Peyer's patch (tissue), 4 donors: ENCODE measurements around the gene TMEM186. TPM values are rescaled to one million over a fixed set of nuclear protein-coding genes. Genes with fewer than 3 reads are reported as not detected.
"Not testable (repeated sequence)": the region's sequence is repeated elsewhere in the genome, so short reads cannot be mapped to it uniquely, and the experiment has no call there.

Experiments used
- DNase-seq, 3 donors: peaks; one replicate each; pipeline ENCODE4 v3.0.0-alpha.2; 2017 to 2019
- H3K27ac ChIP-seq, 4 donors: fragments of 200-600 bp; sonication (generic); one replicate each; pipeline ENCODE4 v1.5.1; 2016 to 2019
- H3K27me3 ChIP-seq, 2 donors: fragments of 200-600 bp; sonication (generic); one replicate each; pipeline ENCODE4 v1.5.1; 2019
- H3K36me3 ChIP-seq, 3 donors: fragments of 200-600 bp; sonication (generic); one replicate each; pipeline ENCODE4 v1.5.1; 2016 to 2019
- H3K4me1 ChIP-seq, 4 donors: fragments of 200-600 bp; sonication (generic); one replicate each; pipeline ENCODE4 v1.5.1; 2016 to 2019
- H3K4me3 ChIP-seq, 4 donors: fragments of 200-600 bp; sonication (generic); 1 replicate in 3 of 4; 2 replicates in 1 of 4; pipeline ENCODE4 v1.5.1; 2016 to 2019; ENCODE audit warnings: mild to moderate bottlenecking in 1 of 4
- H3K9me3 ChIP-seq, 4 donors: fragments of 200-600 bp; sonication (generic); one replicate each; pipeline ENCODE4 v1.5.1; 2016 to 2019; ENCODE audit warnings: mild to moderate bottlenecking in 1 of 4
- POLR2A ChIP-seq, 2 donors: fragments of 450-650 bp; IDR thresholded peaks; one replicate each; pipeline ENCODE4 v1.5.1; 2017; ENCODE audit warnings: antibody characterized with exemption in 2 of 2, mild to moderate bottlenecking in 2 of 2, moderate library complexity in 2 of 2
- total RNA-seq, 4 donors: library from RNA; depleted of rRNA; stranded (reverse); fragments of >200 nt; gene quantifications; one replicate each; pipeline ENCODE4 v1.1.0, GENCODE V29; 2016
- TF ChIP-seq, protein P1 (sequence below), 6 experiments: fragments of 450-650 bp in 4 of 6; fragments of 200-600 bp in 2 of 6; sonication (generic) in 1 of 6; IDR thresholded peaks; one replicate each; pipeline ENCODE4 v1.5.1; 2017 to 2019; ENCODE audit warnings: antibody characterized with exemption in 6 of 6, mild to moderate bottlenecking in 3 of 6, moderate library complexity in 1 of 6

TMEM186 gene
- total RNA-seq, 4 donors from 2014 or later: 2.3 to 5.6 (median 4.9) TPM; not detected in 1

DNA sequence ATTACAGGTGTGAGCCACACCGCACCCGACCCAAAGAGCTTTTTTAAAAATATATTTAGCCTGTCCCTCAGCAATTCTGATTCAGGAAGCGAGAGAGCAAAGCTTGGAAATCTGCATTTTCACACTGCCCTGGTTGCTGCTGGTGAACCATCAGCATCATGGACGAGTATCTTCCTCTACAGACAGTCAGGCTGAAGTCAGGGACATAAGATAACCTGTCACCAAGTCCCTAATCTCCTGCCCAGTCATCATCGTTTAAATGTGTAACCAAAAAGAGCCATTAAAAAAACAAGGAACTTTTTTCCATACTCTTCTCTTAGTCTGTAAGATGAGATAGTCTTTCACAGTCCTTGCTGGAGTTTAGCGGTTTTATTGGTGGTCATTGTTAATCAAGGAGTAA lies 6.9 kb upstream of the TMEM186 start:
- no peaks in the 10 kb centered on the region for H3K27me3 ChIP-seq
- H3K27ac ChIP-seq: no peak overlapping the region
- DNase-seq: no peak
- H3K4me1 ChIP-seq: peaks cover 0 to 10% (median 2%) of the 10 kb centered on the region in 4 donors
- no peak overlapping the region for H3K4me3 ChIP-seq
- TF ChIP-seq, protein P1, sequence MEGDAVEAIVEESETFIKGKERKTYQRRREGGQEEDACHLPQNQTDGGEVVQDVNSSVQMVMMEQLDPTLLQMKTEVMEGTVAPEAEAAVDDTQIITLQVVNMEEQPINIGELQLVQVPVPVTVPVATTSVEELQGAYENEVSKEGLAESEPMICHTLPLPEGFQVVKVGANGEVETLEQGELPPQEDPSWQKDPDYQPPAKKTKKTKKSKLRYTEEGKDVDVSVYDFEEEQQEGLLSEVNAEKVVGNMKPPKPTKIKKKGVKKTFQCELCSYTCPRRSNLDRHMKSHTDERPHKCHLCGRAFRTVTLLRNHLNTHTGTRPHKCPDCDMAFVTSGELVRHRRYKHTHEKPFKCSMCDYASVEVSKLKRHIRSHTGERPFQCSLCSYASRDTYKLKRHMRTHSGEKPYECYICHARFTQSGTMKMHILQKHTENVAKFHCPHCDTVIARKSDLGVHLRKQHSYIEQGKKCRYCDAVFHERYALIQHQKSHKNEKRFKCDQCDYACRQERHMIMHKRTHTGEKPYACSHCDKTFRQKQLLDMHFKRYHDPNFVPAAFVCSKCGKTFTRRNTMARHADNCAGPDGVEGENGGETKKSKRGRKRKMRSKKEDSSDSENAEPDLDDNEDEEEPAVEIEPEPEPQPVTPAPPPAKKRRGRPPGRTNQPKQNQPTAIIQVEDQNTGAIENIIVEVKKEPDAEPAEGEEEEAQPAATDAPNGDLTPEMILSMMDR (IDR thresholded peaks at IDR 0.05): no peak
- TF ChIP-seq POLR2A (IDR thresholded peaks at IDR 0.05): no peak
- H3K36me3 ChIP-seq: peaks cover 0 to 75% (median 0%) of the 10 kb centered on the region in 3 donors
- H3K9me3 ChIP-seq: no peaks in the 10 kb centered on the region

DNA sequence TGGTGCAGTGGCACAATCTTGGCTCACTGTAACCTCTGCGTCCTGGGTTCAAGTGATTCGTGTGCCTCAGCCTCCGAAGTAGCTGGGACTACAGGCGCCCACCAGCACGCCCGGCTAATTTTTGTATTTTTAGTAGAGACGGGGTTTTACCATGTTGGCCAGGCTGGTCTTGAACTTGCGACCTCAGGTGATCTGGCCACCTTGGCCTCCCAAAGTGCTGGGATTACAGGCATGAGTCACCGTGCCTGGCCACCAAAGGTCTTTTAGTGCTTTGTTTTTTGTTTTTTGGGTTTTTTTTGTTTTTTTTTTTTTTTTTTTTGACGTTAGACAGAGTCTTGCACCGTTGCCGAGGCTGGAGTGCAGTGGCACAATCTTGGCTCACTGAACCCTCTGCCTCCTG lies 6.3 kb upstream of the TMEM186 start:
- not testable (repeated sequence) for H3K4me3 ChIP-seq, H3K27me3 ChIP-seq, H3K9me3 ChIP-seq, DNase-seq, H3K27ac ChIP-seq
- H3K4me1 ChIP-seq: peaks cover 0 to 16% (median 5%) of the 10 kb centered on the region in 4 donors
- peaks cover 0 to 69% (median 0%) of the 10 kb centered on the region in 3 donors for H3K36me3 ChIP-seq

DNA sequence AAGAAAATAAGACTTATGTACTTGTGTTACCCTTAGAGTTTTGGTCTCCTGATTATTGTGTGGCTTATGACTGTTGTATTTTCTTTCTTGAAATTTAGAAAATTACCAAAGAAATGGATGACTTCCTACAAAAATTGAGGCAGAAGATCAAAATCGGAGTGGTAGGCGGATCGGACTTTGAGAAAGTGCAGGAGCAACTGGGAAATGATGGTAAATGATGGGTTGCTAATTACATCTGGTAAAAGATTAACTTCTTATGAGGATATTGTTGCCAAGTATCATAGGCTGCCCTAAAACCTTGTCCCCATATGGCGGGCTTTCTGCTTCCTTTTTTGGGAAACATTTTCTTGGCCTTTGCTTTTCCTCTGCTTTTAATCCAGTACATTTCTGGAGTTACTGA lies 4.3 kb upstream of the TMEM186 start:
- DNase-seq: no peak
- no peaks in the 10 kb centered on the region for H3K9me3 ChIP-seq
- peaks cover 0 to 27% (median 9%) of the 10 kb centered on the region in 4 donors for H3K4me1 ChIP-seq
- no peak overlapping the region for H3K4me3 ChIP-seq
- TF ChIP-seq, protein P1 (IDR thresholded peaks at IDR 0.05): no peak
- TF ChIP-seq POLR2A (IDR thresholded peaks at IDR 0.05): no peak
- no peaks in the 10 kb centered on the region for H3K27me3 ChIP-seq
- peaks cover 0 to 50% (median 0%) of the 10 kb centered on the region in 3 donors for H3K36me3 ChIP-seq
- H3K27ac ChIP-seq: peak overlapping the region in 1 of 4 donors; percentile 23

DNA sequence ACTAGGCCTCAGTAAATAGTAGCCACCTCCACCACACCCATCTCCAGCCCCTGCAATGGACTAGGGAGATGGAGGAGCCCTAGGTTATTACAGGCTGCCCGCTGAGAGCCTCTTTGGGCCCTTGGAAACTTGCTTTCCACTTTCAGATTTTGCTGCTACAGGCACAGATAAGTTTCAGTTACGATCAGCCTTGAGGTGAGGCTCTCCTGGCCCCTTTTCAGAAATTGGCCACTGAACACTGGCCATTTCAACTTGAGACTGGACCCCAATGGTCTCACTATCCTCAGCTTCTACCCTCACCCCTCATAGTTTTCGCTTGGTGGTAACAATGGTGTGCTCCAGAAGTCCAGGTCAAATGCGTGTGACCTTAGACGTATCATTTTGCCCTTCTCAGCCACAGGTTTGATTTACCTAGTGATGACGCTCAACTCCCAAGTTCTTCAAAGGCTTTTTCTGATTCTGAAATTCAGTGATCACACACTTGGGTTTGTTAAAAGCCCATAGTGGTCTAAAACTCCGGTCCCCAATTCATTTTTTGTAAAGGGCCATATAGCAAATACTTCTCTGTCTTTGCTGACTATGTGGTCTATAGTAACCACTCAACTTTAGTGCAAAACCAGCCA lies 1.2 kb upstream of the TMEM186 start:
- DNase-seq: no peak
- Histone ChIP-seq H3K4me3 (peak overlapping the region; percentile 68 to 94 (median 87)), H3K4me1 (peaks cover 0 to 37% (median 12%) of the 10 kb centered on the region in 4 donors), H3K9me3 (no peaks in the 10 kb centered on the region), H3K36me3 (peaks cover 0 to 19% (median 0%) of the 10 kb centered on the region in 3 donors), H3K27me3 (no peaks in the 10 kb centered on the region), H3K27ac (peak overlapping the region; percentile 78 to 87 (median 82))
- TF ChIP-seq, protein P1 (IDR thresholded peaks at IDR 0.05): no peak
- TF ChIP-seq POLR2A (IDR thresholded peaks at IDR 0.05): no peak

DNA sequence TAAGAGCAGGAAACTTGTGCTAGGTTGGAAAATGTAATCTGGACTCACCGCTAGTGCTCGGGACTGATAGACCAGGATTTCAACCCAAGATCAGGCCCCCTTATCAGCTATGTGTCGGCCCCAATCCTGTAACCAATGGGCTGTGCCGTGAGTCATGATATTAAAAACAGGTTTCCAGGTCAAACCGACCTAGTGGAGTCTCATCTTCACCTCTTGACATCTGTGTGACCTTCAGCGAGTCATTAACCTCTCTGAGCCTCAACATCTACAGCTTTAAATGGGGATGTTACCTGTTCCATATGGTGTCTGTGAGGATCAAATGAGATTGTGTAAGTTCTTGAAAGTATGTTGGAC lies 712 bp upstream of the TMEM186 start:
- Histone ChIP-seq H3K27me3 (no peaks in the 10 kb centered on the region), H3K4me3 (peak overlapping the region; percentile 68 to 94 (median 87)), H3K27ac (peak overlapping the region; percentile 78 to 87 (median 82)), H3K9me3 (no peaks in the 10 kb centered on the region), H3K36me3 (peaks cover 0 to 14% (median 0%) of the 10 kb centered on the region in 3 donors), H3K4me1 (peaks cover 0 to 37% (median 12%) of the 10 kb centered on the region in 4 donors)
- TF ChIP-seq, protein P1 (IDR thresholded peaks at IDR 0.05): no peak
- no peak for TF ChIP-seq POLR2A (IDR thresholded peaks at IDR 0.05)
- no peak for DNase-seq

DNA sequence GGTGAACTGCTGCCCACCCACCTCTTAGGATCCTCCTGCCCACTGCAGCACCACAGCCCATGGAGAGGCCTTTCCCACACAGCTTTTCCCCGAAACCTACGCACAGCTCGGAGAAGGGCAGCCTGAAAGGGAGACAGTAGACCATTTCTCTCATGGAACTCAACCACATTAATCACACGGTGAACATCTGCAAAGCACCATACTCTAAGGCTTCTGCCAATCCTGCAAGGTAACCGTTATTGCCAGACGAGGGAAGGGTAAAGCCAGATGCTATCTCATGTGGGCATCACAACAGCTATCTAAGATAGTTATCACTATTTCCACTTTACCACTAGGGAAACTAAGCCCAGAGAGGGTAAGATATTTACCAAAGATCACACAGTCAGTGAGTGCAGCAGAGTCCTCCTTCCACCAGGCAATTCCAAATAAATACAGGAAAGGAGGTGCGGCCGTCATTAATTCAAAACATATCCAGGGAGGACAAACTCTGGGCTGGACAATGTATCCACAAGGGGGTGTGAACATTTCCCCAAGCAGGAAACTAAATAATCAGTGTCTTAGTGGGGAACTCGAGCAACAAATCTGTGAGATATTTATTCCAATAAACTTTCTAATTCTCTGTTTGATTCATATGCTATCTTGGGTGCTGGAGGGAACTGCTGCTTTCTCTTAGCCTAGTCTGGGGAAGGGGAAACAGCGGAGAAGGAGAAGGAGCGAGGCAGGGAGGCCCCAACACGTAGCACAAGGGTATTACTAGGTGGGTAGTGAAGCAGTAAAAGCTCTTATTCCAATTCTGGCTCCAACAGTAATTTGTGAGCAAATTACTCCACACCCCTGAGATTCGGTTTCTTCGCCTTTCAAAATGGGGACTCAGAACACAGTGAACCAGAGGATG lies 723 bp downstream of the TMEM186 start:
- no peaks in the 10 kb centered on the region for H3K27me3 ChIP-seq
- no peaks in the 10 kb centered on the region for H3K36me3 ChIP-seq
- peaks cover 0 to 37% (median 12%) of the 10 kb centered on the region in 4 donors for H3K4me1 ChIP-seq
- DNase-seq: no peak
- peak overlapping the region; percentile 78 to 87 (median 82) for H3K27ac ChIP-seq
- H3K9me3 ChIP-seq: no peaks in the 10 kb centered on the region
- no peak for TF ChIP-seq POLR2A (IDR thresholded peaks at IDR 0.05)
- TF ChIP-seq, protein P1 (IDR thresholded peaks at IDR 0.05): no peak
- peak overlapping the region; percentile 68 to 94 (median 87) for H3K4me3 ChIP-seq
